ENCODE measurements around the gene MCC.

DNA sequence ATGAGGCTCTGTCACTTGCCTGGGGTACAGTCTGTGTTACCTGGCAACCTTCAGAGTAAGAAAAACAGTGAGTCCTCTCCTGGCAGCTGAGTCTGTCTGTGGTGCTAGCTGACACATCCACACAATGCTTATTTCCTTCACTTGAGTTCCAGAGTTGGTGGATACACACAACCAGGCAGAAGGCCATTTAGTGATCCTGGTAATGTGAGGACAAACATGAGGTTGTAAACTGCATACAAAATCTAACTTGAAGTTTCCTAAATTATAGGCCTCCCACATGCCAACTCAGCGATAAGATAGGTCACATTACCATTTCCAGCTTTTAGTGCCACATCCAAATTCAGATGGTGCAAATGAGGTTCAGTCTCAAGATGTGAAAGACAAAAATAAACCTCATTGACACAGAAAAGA, 386.1 kb downstream of the MCC start:
- TF ChIP-seq CTCF (conservative IDR thresholded peaks at IDR 0.05; ENCODE audit: low read depth, low read length), result no peak
- TF ChIP-seq EZH2 (IDR thresholded peaks at IDR 0.05; ENCODE audit: low read length, unreplicated experiment), result no peak
- no peak for TF ChIP-seq EZH2phosphoT487 (IDR thresholded peaks at IDR 0.05; ENCODE audit: borderline replicate concordance, low read length)

Data from PC-3 (cell line).